IMR-90 (cell line): ENCODE data around the gene MSI2.

Source experiments
- BHLHE40 ChIP-seq: fragments of 150-350 bp; IDR thresholded peaks from 2 replicates; pipeline ENCODE4 v1.6.1; 2016; ENCODE audit warnings: mild to moderate bottlenecking, low read depth, low read length
- MAZ ChIP-seq: IDR thresholded peaks from 2 replicates; pipeline ENCODE4 v1.6.1; 2012; ENCODE audit warnings: low read depth, mild to moderate bottlenecking, low read length, improper control_type of control experiment, moderate library complexity, borderline replicate concordance
- NFE2L2 ChIP-seq: fragments of 150-350 bp; IDR thresholded peaks from 2 replicates; pipeline ENCODE4 v1.6.1; 2016; ENCODE audit warnings: low read depth, mild to moderate bottlenecking, low read length
- POLR2A ChIP-seq: IDR thresholded peaks from 2 replicates; pipeline ENCODE4 v1.6.1; 2012; ENCODE audit warnings: mild to moderate bottlenecking, low read depth, low read length
- RAD21 ChIP-seq: IDR thresholded peaks from 2 replicates; pipeline ENCODE4 v1.6.1; 2012; ENCODE audit warnings: low read length, improper control_type of control experiment
- RCOR1 ChIP-seq: IDR thresholded peaks from 2 replicates; pipeline ENCODE4 v1.6.1; 2012; ENCODE audit warnings: mild to moderate bottlenecking, low read length, improper control_type of control experiment; ENCODE audit not compliant: insufficient replicate concordance
- RFX5 ChIP-seq: IDR thresholded peaks from 2 replicates; pipeline ENCODE4 v1.8.0; 2012; ENCODE audit warnings: low read depth, mild to moderate bottlenecking, low read length, moderate library complexity
- SMC3 ChIP-seq: fragments of 150-350 bp; IDR thresholded peaks from 2 replicates; pipeline ENCODE4 v1.6.1; 2016; ENCODE audit warnings: low read depth, mild to moderate bottlenecking, antibody characterized with exemption, low read length, moderate library complexity
- TF ChIP-seq, protein P1 (sequence below): conservative IDR thresholded peaks from 2 replicates; pipeline ENCODE4 v1.5.1; 2012; ENCODE audit warnings: mild to moderate bottlenecking, low read depth, low read length, improper control_type of control experiment
- TF ChIP-seq, protein P2 (sequence below): fragments of 150-350 bp; IDR thresholded peaks from 2 replicates; pipeline ENCODE4 v1.6.1; 2017; ENCODE audit warnings: mild to moderate bottlenecking, antibody characterized with exemption, low read length, low read depth

DNA sequence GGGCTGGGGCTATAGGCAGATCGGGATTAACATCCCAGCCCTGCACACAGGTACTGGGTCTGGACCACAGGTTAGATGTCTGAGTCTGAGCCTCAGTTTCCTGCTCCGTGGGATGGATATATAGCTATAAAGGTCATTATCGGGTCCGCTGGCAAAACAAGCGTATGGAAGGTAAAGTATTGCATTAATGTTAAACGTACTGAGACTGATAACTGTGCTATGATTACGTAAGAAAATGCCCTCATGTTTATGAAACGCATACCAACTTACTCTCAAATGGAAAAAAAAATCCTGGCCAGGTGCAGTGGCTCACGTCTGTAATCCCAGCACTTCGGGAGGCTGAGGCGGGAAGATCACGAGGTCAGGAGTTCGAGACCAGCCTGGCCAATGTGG lies 353.6 kb downstream of the MSI2 start:
- TF ChIP-seq, protein P1, sequence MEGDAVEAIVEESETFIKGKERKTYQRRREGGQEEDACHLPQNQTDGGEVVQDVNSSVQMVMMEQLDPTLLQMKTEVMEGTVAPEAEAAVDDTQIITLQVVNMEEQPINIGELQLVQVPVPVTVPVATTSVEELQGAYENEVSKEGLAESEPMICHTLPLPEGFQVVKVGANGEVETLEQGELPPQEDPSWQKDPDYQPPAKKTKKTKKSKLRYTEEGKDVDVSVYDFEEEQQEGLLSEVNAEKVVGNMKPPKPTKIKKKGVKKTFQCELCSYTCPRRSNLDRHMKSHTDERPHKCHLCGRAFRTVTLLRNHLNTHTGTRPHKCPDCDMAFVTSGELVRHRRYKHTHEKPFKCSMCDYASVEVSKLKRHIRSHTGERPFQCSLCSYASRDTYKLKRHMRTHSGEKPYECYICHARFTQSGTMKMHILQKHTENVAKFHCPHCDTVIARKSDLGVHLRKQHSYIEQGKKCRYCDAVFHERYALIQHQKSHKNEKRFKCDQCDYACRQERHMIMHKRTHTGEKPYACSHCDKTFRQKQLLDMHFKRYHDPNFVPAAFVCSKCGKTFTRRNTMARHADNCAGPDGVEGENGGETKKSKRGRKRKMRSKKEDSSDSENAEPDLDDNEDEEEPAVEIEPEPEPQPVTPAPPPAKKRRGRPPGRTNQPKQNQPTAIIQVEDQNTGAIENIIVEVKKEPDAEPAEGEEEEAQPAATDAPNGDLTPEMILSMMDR = no peak
- TF ChIP-seq BHLHE40 (no peak), POLR2A (no peak), RCOR1 (no peak), SMC3 (no peak), MAZ (no peak), RFX5 (no peak), NFE2L2 (no peak), RAD21 (no peak)
- TF ChIP-seq, protein P2, sequence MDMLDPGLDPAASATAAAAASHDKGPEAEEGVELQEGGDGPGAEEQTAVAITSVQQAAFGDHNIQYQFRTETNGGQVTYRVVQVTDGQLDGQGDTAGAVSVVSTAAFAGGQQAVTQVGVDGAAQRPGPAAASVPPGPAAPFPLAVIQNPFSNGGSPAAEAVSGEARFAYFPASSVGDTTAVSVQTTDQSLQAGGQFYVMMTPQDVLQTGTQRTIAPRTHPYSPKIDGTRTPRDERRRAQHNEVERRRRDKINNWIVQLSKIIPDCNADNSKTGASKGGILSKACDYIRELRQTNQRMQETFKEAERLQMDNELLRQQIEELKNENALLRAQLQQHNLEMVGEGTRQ = no peak
